IMR-90 (cell line): Measurements from ENCODE around the gene PGA5. TPM values are rescaled to one million over a fixed set of nuclear protein-coding genes. Genes with fewer than 3 reads are reported as not detected.

Experiments used
- ATAC-seq: fragments of 200-7000 bp; cut with Tn5 transposase; 2 replicates; pipeline ENCODE4 v1.9.1; 2020; ENCODE audit warnings: low read depth, mild to moderate bottlenecking, moderate library complexity
- BruUV-seq: library from RNA; stranded (reverse); fragments of 400-500 nt; replicated peaks from 2 replicates; lab custom pipeline; 2021; lab: Mats Ljungman, UMichigan
- CTCF ChIA-PET: fragments of 300-600 bp; formaldehyde crosslinking; extraction: SDS; loops from one replicate; lab custom pipeline; 2021; ENCODE audit warnings: antibody characterized with exemption; lab: Yijun Ruan, JAX
- POLR2A ChIA-PET: fragments of 300-600 bp; sonication (Branson Sonifier 250); formaldehyde crosslinking; loops from one replicate; lab custom pipeline; 2022; ENCODE audit warnings: antibody characterized with exemption; ENCODE audit not compliant: unreplicated experiment; lab: Charles Lee
- DNase-seq: peaks from one replicate; pipeline ENCODE4 v3.0.0; 2013
- H2AFZ ChIP-seq: replicated peaks from 2 replicates; pipeline ENCODE3; 2013; ENCODE audit warnings: low read length, mild to moderate bottlenecking; ENCODE audit not compliant: poor library complexity
- H2AK5ac ChIP-seq: 2 replicates; pipeline ENCODE4 v1.6.1; 2013; ENCODE audit warnings: low read depth, low read length, inconsistent platforms
- H2AK9ac ChIP-seq: replicated peaks from 2 replicates; pipeline ENCODE3; 2013; ENCODE audit warnings: mild to moderate bottlenecking, low read depth, low read length, moderate library complexity; ENCODE audit not compliant: poor library complexity
- H2BK120ac ChIP-seq: 2 replicates; pipeline ENCODE4 v1.6.1; 2013; ENCODE audit warnings: low read depth, low read length, inconsistent platforms
- H2BK15ac ChIP-seq: 3 replicates; pipeline ENCODE4 v1.6.1; 2013; ENCODE audit warnings: low read depth, low read length, inconsistent platforms
- H2BK20ac ChIP-seq: 2 replicates; pipeline ENCODE4 v1.6.1; 2013; ENCODE audit warnings: low read depth, mild to moderate bottlenecking, inconsistent platforms, low read length, moderate library complexity
- H2BK5ac ChIP-seq: 2 replicates; pipeline ENCODE4 v1.6.1; 2013; ENCODE audit warnings: mild to moderate bottlenecking, low read depth, low read length, inconsistent platforms; ENCODE audit not compliant: poor library complexity, severe bottlenecking
- H3K14ac ChIP-seq: replicated peaks from 2 replicates; pipeline ENCODE4 v1.6.1; 2013; ENCODE audit warnings: low read depth, low read length, inconsistent platforms
- H3K18ac ChIP-seq: 2 replicates; pipeline ENCODE4 v1.6.1; 2013; ENCODE audit warnings: low read depth, low read length, control low read depth
- H3K23ac ChIP-seq: 2 replicates; pipeline ENCODE4 v1.6.1; 2013; ENCODE audit warnings: low read depth, low read length, inconsistent platforms
- H3K27ac ChIP-seq: 2 replicates; pipeline ENCODE4 v1.5.1; 2013; ENCODE audit warnings: mild to moderate bottlenecking, control low read depth, low read length; ENCODE audit not compliant: insufficient read depth
- H3K27me3 ChIP-seq: 2 replicates; pipeline ENCODE4 v1.6.1; 2013; ENCODE audit warnings: low read length; ENCODE audit not compliant: control insufficient read depth, insufficient read depth
- H3K36me3 ChIP-seq: 2 replicates; pipeline ENCODE4 v1.6.1; 2013; ENCODE audit warnings: low read length, mixed read lengths; ENCODE audit not compliant: control insufficient read depth, insufficient read depth
- H3K4ac ChIP-seq: 2 replicates; pipeline ENCODE4 v1.6.1; 2013; ENCODE audit warnings: low read depth, low read length, inconsistent platforms
- H3K4me1 ChIP-seq: 2 replicates; pipeline ENCODE4 v1.6.1; 2013; ENCODE audit warnings: low read length, mixed read lengths; ENCODE audit not compliant: control insufficient read depth, insufficient read depth
- H3K4me2 ChIP-seq: 2 replicates; pipeline ENCODE4 v1.6.1; 2013; ENCODE audit warnings: low read depth, mild to moderate bottlenecking, control low read depth, low read length, moderate library complexity
- H3K4me3 ChIP-seq: 2 replicates; pipeline ENCODE4 v1.5.1; 2013; ENCODE audit warnings: low read depth, mild to moderate bottlenecking, control low read depth, low read length, moderate library complexity; ENCODE audit not compliant: insufficient read depth
- H3K56ac ChIP-seq: 2 replicates; pipeline ENCODE4 v1.6.1; 2013; ENCODE audit warnings: low read length, inconsistent platforms; ENCODE audit not compliant: insufficient read depth; ENCODE audit errors: extremely low read depth
- H3K79me1 ChIP-seq, 2 experiments: 2 replicates each; pipeline ENCODE4 v1.6.1; 2013; ENCODE audit warnings: low read length in 2 of 2, inconsistent platforms in 1 of 2, low read depth in 1 of 2
- H3K9ac ChIP-seq: 2 replicates; pipeline ENCODE4 v1.6.1; 2013; ENCODE audit warnings: low read depth, low read length, control low read depth
- H3K9me1 ChIP-seq: 2 replicates; pipeline ENCODE4 v1.6.1; 2013; ENCODE audit warnings: low read length, inconsistent platforms; ENCODE audit not compliant: insufficient read depth
- H3K9me3 ChIP-seq: 2 replicates; pipeline ENCODE4 v1.6.1; 2013; ENCODE audit warnings: low read length; ENCODE audit not compliant: control insufficient read depth, insufficient read depth
- H4K20me1 ChIP-seq: 2 replicates; pipeline ENCODE4 v1.6.1; 2013; ENCODE audit warnings: low read length, inconsistent platforms; ENCODE audit not compliant: insufficient read depth
- H4K5ac ChIP-seq: 2 replicates; pipeline ENCODE4 v1.6.1; 2013; ENCODE audit warnings: mild to moderate bottlenecking, low read depth, low read length, control low read depth
- H4K8ac ChIP-seq, 2 experiments: 2 replicates each; pipeline ENCODE4 v1.6.1; 2013; ENCODE audit warnings: low read depth in 2 of 2, low read length in 2 of 2, control low read depth in 1 of 2, inconsistent platforms in 1 of 2
- H4K91ac ChIP-seq: 2 replicates; pipeline ENCODE4 v1.6.1; 2013; ENCODE audit warnings: low read depth, low read length, inconsistent platforms; ENCODE audit not compliant: insufficient read depth
- BHLHE40 ChIP-seq: fragments of 150-350 bp; IDR thresholded peaks from 2 replicates; pipeline ENCODE4 v1.6.1; 2016; ENCODE audit warnings: mild to moderate bottlenecking, low read depth, low read length
- CHD1 ChIP-seq: IDR thresholded peaks from 2 replicates; pipeline ENCODE4 v1.6.1; 2012; ENCODE audit warnings: low read depth, low read length, improper control_type of control experiment
- MAFK ChIP-seq: IDR thresholded peaks from 2 replicates; pipeline ENCODE4 v1.6.1; 2012; ENCODE audit warnings: low read depth, low read length, improper control_type of control experiment
- MAZ ChIP-seq: IDR thresholded peaks from 2 replicates; pipeline ENCODE4 v1.6.1; 2012; ENCODE audit warnings: low read depth, mild to moderate bottlenecking, low read length, improper control_type of control experiment, moderate library complexity, borderline replicate concordance
- MXI1 ChIP-seq: IDR thresholded peaks from 2 replicates; pipeline ENCODE4 v1.6.1; 2012; ENCODE audit warnings: low read depth, mild to moderate bottlenecking, low read length, moderate library complexity, borderline replicate concordance
- NFE2L2 ChIP-seq: fragments of 150-350 bp; IDR thresholded peaks from 2 replicates; pipeline ENCODE4 v1.6.1; 2016; ENCODE audit warnings: low read depth, mild to moderate bottlenecking, low read length
- POLR2A ChIP-seq: IDR thresholded peaks from 2 replicates; pipeline ENCODE4 v1.6.1; 2012; ENCODE audit warnings: mild to moderate bottlenecking, low read depth, low read length
- RAD21 ChIP-seq: IDR thresholded peaks from 2 replicates; pipeline ENCODE4 v1.6.1; 2012; ENCODE audit warnings: low read length, improper control_type of control experiment
- RCOR1 ChIP-seq: IDR thresholded peaks from 2 replicates; pipeline ENCODE4 v1.6.1; 2012; ENCODE audit warnings: mild to moderate bottlenecking, low read length, improper control_type of control experiment; ENCODE audit not compliant: insufficient replicate concordance
- RFX5 ChIP-seq: IDR thresholded peaks from 2 replicates; pipeline ENCODE4 v1.8.0; 2012; ENCODE audit warnings: low read depth, mild to moderate bottlenecking, low read length, moderate library complexity
- WGBS, 2 experiments: methylation state at CpG; one replicate each; pipeline versions ENCODE4 v1.1.5 to v1.1.7; 2013; ENCODE audit warnings: missing lambda C conversion rate in 2 of 2; ENCODE audit not compliant: insufficient read length in 1 of 2; ENCODE audit errors: extremely low coverage in 2 of 2; 5-methylcytosine and 5-hydroxymethylcytosine counted together
- dilution Hi-C: fragments of 300-500 bp; cut with HindIII; formaldehyde crosslinking; loops from one replicate; pipeline ENCODE4 v1.14.3; 2018; ENCODE audit warnings: low sequenced_read_pairs; ENCODE audit not compliant: unreplicated experiment
- in situ Hi-C: fragments of 300-500 bp; cut with MboI; formaldehyde crosslinking; loops from 3 replicates; pipeline ENCODE4 v1.14.3; 2019; ENCODE audit warnings: low sequenced_read_pairs, inconsistent platforms, mixed read lengths
- intact Hi-C: fragments of 100-400 bp; cut with micrococcal nuclease; formaldehyde crosslinking; loops from 2 replicates; pipeline ENCODE4 v1.10.0; 2022
- polyA plus RNA-seq, 3 experiments: library from polyadenylated mRNA; depleted of rRNA; stranded (reverse); fragments of >200 nt; gene quantifications; 2 replicates each; pipeline ENCODE4 v1.2.3, GENCODE V29; 2012; ENCODE audit warnings: low replicate concordance in 1 of 3
- total RNA-seq: library from RNA; depleted of rRNA; stranded (reverse); fragments of >200 nt; gene quantifications from 2 replicates; pipeline ENCODE4 v1.2.3, GENCODE V29; 2012
- TF ChIP-seq, protein P1 (sequence below): conservative IDR thresholded peaks from 2 replicates; pipeline ENCODE4 v1.5.1; 2012; ENCODE audit warnings: mild to moderate bottlenecking, low read depth, low read length, improper control_type of control experiment
- TF ChIP-seq, protein P2 (sequence below): fragments of 150-350 bp; IDR thresholded peaks from 2 replicates; pipeline ENCODE4 v1.6.1; 2016; ENCODE audit warnings: low read depth, mild to moderate bottlenecking, low read length, moderate library complexity, borderline replicate concordance
- TF ChIP-seq, protein P3 (sequence below): fragments of 150-350 bp; IDR thresholded peaks from 2 replicates; pipeline ENCODE4 v1.6.1; 2017; ENCODE audit warnings: mild to moderate bottlenecking, antibody characterized with exemption, low read length, low read depth

Gene PGA5
- total and polyA plus RNA-seq, 2 of the 4 experiments (the other 2 are of a cell fraction), result not detected

DNA sequence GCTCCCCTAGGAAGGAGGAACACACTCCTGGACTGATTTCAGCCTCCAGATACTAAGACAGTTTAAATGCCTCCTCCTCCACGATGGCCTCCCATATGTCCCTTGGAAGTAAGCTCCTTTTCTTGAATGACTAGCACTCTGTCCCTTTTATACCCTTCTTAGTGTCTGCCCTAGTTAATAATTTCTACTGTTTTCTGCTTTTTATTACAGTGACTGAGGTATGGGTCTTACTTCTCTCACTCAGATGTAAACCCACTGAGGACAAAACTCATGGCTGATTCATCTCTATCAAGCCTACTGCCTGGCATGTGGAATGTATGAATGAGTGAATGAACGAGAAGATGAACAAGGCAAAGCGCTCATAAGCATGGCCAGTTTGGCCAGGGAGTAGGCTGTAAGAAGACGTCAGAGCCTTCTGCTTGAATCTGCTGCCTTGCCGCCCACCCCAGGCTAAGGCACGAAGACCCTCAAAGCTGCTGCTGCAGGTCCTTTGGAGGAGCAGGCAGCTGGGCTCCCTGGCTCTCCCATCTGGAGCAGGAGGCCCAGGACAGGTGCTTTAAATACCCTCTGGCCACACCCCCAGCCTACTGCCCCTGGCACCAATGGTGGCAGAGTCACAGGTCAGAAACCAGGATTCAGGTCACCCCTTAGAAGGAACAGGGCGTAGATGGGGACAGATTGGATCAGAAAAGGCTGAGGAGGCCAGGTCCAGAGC, 45.8 kb upstream of the PGA5 start:
- no peak overlapping the region for H2BK15ac ChIP-seq
- H4K91ac ChIP-seq, result no peak overlapping the region
- no peak overlapping the region for H4K8ac ChIP-seq
- no peaks in the 10 kb centered on the region for H4K20me1 ChIP-seq
- H3K4me2 ChIP-seq, result no peak overlapping the region
- H2BK20ac ChIP-seq, result no peak overlapping the region
- no peak overlapping the region for H3K18ac ChIP-seq
- in situ Hi-C loops, result loop anchor here (5.0 kb wide), 1 partner anchor 62 kb away; no protein-coding TSS in a partner anchor
- no peak overlapping the region for H3K4me3 ChIP-seq
- no peak overlapping the region for H2AK9ac ChIP-seq
- H2BK5ac ChIP-seq, result no peak overlapping the region
- H3K9me1 ChIP-seq, result no peaks in the 10 kb centered on the region
- H2AFZ ChIP-seq, result no peak overlapping the region
- no peak overlapping the region for H3K27ac ChIP-seq
- no peaks in the 10 kb centered on the region for H3K36me3 ChIP-seq
- no peak overlapping the region for H3K23ac ChIP-seq
- intact Hi-C loops, result no loop called here
- WGBS, 2 experiments, result 30% methylated on average over 2 of the region's 7 CpGs; no CpG with 5 or more reads in 1 of the 2 experiments
- H2AK5ac ChIP-seq, result no peak overlapping the region
- H3K4ac ChIP-seq, result no peak overlapping the region
- peaks cover 9% of the 10 kb centered on the region for H3K9me3 ChIP-seq
- dilution Hi-C loops, result no loop called here
- H3K56ac ChIP-seq, result no peak overlapping the region
- TF ChIP-seq RAD21, result no peak
- no peak for TF ChIP-seq MAZ
- TF ChIP-seq MXI1, result no peak
- TF ChIP-seq, protein P1, sequence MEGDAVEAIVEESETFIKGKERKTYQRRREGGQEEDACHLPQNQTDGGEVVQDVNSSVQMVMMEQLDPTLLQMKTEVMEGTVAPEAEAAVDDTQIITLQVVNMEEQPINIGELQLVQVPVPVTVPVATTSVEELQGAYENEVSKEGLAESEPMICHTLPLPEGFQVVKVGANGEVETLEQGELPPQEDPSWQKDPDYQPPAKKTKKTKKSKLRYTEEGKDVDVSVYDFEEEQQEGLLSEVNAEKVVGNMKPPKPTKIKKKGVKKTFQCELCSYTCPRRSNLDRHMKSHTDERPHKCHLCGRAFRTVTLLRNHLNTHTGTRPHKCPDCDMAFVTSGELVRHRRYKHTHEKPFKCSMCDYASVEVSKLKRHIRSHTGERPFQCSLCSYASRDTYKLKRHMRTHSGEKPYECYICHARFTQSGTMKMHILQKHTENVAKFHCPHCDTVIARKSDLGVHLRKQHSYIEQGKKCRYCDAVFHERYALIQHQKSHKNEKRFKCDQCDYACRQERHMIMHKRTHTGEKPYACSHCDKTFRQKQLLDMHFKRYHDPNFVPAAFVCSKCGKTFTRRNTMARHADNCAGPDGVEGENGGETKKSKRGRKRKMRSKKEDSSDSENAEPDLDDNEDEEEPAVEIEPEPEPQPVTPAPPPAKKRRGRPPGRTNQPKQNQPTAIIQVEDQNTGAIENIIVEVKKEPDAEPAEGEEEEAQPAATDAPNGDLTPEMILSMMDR, result no peak
- no peak for TF ChIP-seq RFX5
- no peak for TF ChIP-seq MAFK
- no peak for TF ChIP-seq POLR2A
- no peak for TF ChIP-seq RCOR1
- no peak for TF ChIP-seq BHLHE40
- TF ChIP-seq NFE2L2, result no peak
- TF ChIP-seq CHD1, result no peak
- TF ChIP-seq, protein P2, sequence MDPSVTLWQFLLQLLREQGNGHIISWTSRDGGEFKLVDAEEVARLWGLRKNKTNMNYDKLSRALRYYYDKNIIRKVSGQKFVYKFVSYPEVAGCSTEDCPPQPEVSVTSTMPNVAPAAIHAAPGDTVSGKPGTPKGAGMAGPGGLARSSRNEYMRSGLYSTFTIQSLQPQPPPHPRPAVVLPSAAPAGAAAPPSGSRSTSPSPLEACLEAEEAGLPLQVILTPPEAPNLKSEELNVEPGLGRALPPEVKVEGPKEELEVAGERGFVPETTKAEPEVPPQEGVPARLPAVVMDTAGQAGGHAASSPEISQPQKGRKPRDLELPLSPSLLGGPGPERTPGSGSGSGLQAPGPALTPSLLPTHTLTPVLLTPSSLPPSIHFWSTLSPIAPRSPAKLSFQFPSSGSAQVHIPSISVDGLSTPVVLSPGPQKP, result no peak
- TF ChIP-seq, protein P3, sequence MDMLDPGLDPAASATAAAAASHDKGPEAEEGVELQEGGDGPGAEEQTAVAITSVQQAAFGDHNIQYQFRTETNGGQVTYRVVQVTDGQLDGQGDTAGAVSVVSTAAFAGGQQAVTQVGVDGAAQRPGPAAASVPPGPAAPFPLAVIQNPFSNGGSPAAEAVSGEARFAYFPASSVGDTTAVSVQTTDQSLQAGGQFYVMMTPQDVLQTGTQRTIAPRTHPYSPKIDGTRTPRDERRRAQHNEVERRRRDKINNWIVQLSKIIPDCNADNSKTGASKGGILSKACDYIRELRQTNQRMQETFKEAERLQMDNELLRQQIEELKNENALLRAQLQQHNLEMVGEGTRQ, result no peak
- no peak for ATAC-seq
- no peak for DNase-seq
- H3K4me1 ChIP-seq, result no peaks in the 10 kb centered on the region
- H3K79me1 ChIP-seq, result no peaks in the 10 kb centered on the region
- no peak overlapping the region for H2BK120ac ChIP-seq
- CTCF ChIA-PET, result interaction anchor here (0.5 kb wide), 1 partner anchor 195 kb away, joined by 3 read pairs; no protein-coding TSS in a partner anchor
- no peak overlapping the region for H3K9ac ChIP-seq
- POLR2A ChIA-PET, result no interaction called here
- no TSS peak for BruUV-seq
- H3K27me3 ChIP-seq, result peaks cover 25% of the 10 kb centered on the region
- H4K5ac ChIP-seq, result no peak overlapping the region
- no peak overlapping the region for H3K14ac ChIP-seq
